VCaP (cell line): ENCODE data around the gene CBR4.
"Not testable (repeated sequence)": the region's sequence is repeated elsewhere in the genome, so short reads cannot be mapped to it uniquely, and the experiment has no call there.

Experiments used
- H3K27ac ChIP-seq: fragments of 450-650 bp; 2 replicates; pipeline ENCODE4 v1.5.1; 2017
- CTCF ChIP-seq: fragments of 450-650 bp; conservative IDR thresholded peaks from 2 replicates; pipeline ENCODE4 v1.5.1; 2017; ENCODE audit warnings: mild to moderate bottlenecking, moderate library complexity

Gene CBR4

GRCh38 chr4:169042608-169043007 lies 32.6 kb upstream of the CBR4 start:
- no peak for TF ChIP-seq CTCF
- no peak overlapping the region for H3K27ac ChIP-seq

GRCh38 chr4:169040559-169041261 lies 30.7 kb upstream of the CBR4 start:
- TF ChIP-seq CTCF, result no peak
- H3K27ac ChIP-seq, result peak overlapping the region; percentile 56

- TF ChIP-seq CTCF, result no peak
- H3K27ac ChIP-seq, result peak overlapping the region; percentile 56
Measured at GRCh38 chr4:169039251-169039954, 29.3 kb upstream of the CBR4 start.

- TF ChIP-seq CTCF, result no peak
- H3K27ac ChIP-seq, result peak overlapping the region; percentile 9; the same call in 1 of the 2 replicates
Measured at GRCh38 chr4:169037506-169037905, 27.5 kb upstream of the CBR4 start.

GRCh38 chr4:169035871-169036620 lies 26.0 kb upstream of the CBR4 start:
- H3K27ac ChIP-seq, result not testable (repeated sequence)

GRCh38 chr4:169033660-169034059 lies 23.6 kb upstream of the CBR4 start:
- TF ChIP-seq CTCF, result no peak

GRCh38 chr4:169032883-169033645 lies 23.0 kb upstream of the CBR4 start:
- TF ChIP-seq CTCF, result no peak
- H3K27ac ChIP-seq, result peak overlapping the region; percentile 51

More at GRCh38 chr4:169033660-169034059, 23.6 kb upstream of the CBR4 start:
- H3K27ac ChIP-seq, result peak overlapping the region; percentile 51; the same call in 1 of the 2 replicates
